Kidney (tissue), 14 donors: ENCODE data around the gene SNCAIP. TPM values are rescaled to one million over a fixed set of nuclear protein-coding genes. Genes with fewer than 3 reads are reported as not detected.

Source experiments
- DNase-seq, 5 donors: peaks; one replicate each; pipeline ENCODE4 v3.0.0-alpha.2; 2013 to 2020
- FAIRE-seq: peaks from 2 replicates; lab custom pipeline; 2012; peaks lifted over from hg19 to GRCh38; lab: Jason Lieb, UNC
- H3K27ac ChIP-seq, 2 donors: one replicate each; pipeline ENCODE4 v1.7.0; 2013; ENCODE audit warnings: low read depth in 2 of 2, low read length in 2 of 2, inconsistent platforms in 1 of 2
- H3K27me3 ChIP-seq: one replicate; pipeline ENCODE4 v1.7.1; 2013; ENCODE audit warnings: low read length, inconsistent platforms; ENCODE audit not compliant: control insufficient read depth, insufficient read depth
- H3K36me3 ChIP-seq, 3 donors: one replicate each; pipeline versions ENCODE4 v1.7.0 to v1.7.1; 2013; ENCODE audit warnings: low read length in 3 of 3, control low read depth in 1 of 3, inconsistent platforms in 1 of 3; ENCODE audit not compliant: insufficient read depth in 3 of 3, control insufficient read depth in 2 of 3
- H3K4me1 ChIP-seq, 3 donors: one replicate each; pipeline versions ENCODE4 v1.7.0 to v1.7.1; 2013; ENCODE audit warnings: low read length in 3 of 3, inconsistent platforms in 1 of 3, low read depth in 1 of 3; ENCODE audit not compliant: control insufficient read depth in 2 of 3, insufficient read depth in 2 of 3
- H3K4me3 ChIP-seq, 3 donors: one replicate each; pipeline versions ENCODE4 v1.7.0 to v1.8.1; 2013; ENCODE audit warnings: low read length in 3 of 3, control low read depth in 1 of 3, inconsistent platforms in 1 of 3
- H3K9ac ChIP-seq, 3 donors: one replicate each; pipeline versions ENCODE4 v1.7.0 to v1.7.1; 2013; ENCODE audit warnings: low read length in 3 of 3, control low read depth in 1 of 3, inconsistent platforms in 1 of 3
- H3K9me3 ChIP-seq, 3 donors: one replicate each; pipeline versions ENCODE4 v1.7.0 to v1.7.1; 2013; ENCODE audit warnings: low read length in 3 of 3, control low read depth in 1 of 3, inconsistent platforms in 1 of 3; ENCODE audit not compliant: control insufficient read depth in 2 of 3, insufficient read depth in 1 of 3
- CTCF ChIP-seq: IDR thresholded peaks from 3 replicates; pipeline ENCODE4 v1.5.1; 2012; ENCODE audit warnings: mild to moderate bottlenecking, moderate library complexity, borderline replicate concordance; ENCODE audit not compliant: insufficient read depth; ENCODE audit errors: extremely low read depth
- intact Hi-C: fragments of 100-400 bp; cut with DNase I; formaldehyde crosslinking; loops from one replicate; pipeline ENCODE4 v1.11.1; 2022
- polyA plus RNA-seq: library from polyadenylated mRNA; stranded (reverse); fragments of 350-450 nt; fragmentation: Illumina TruSeq; extraction: RNeasy Lipid Tissue Mini Kit (QIAGEN cat#74804); gene quantifications from one replicate; pipeline ENCODE4 v1.2.3, GENCODE V29; 2014; ENCODE audit warnings: low read depth, low replicate concordance; ENCODE audit not compliant: insufficient read depth
- total RNA-seq: library from RNA; stranded (reverse); fragmentation: NEBNext Ultra II Directional; extraction: Animal tissue kit (Norgen Biotek cat#: 25700); gene quantifications from one replicate; pipeline ENCODE4 v1.2.1, GENCODE V29; 2021
- donor health status: control.
- donor health status: control.
- donor health status: control.
- donor health status: control.
- donor health status: control.
- donor health status: DM: yes; HTN: yes; CAD: no.
- donor health status: Normal renal cell carcinoma (clear cell type).

Gene SNCAIP
- total and polyA plus RNA-seq, 2 donors from 2014 or later: 0.82 to 7.8 TPM

GRCh38 chr5:122465994-122466393 is 154.0 kb downstream of the SNCAIP start:
- Histone ChIP-seq H3K27ac (no peak overlapping the region), H3K4me3 (no peak overlapping the region), H3K4me1 (no peaks in the 10 kb centered on the region), H3K27me3 (no peaks in the 10 kb centered on the region), H3K36me3 (no peaks in the 10 kb centered on the region), H3K9ac (no peak overlapping the region), H3K9me3 (no peaks in the 10 kb centered on the region)
- intact Hi-C loops: no loop called here
- DNase-seq (no peak), FAIRE-seq (no peak)
- TF ChIP-seq CTCF: no peak

- no peak for TF ChIP-seq CTCF
- no peak for DNase-seq
- no peak overlapping the region for H3K9ac ChIP-seq
- H3K36me3 ChIP-seq: no peaks in the 10 kb centered on the region
- no peak for FAIRE-seq
- no peaks in the 10 kb centered on the region for H3K27me3 ChIP-seq
- no peaks in the 10 kb centered on the region for H3K4me1 ChIP-seq
- H3K27ac ChIP-seq: no peak overlapping the region
- no peak overlapping the region for H3K4me3 ChIP-seq
- intact Hi-C loops: no loop called here
- H3K9me3 ChIP-seq: no peaks in the 10 kb centered on the region
Measured at GRCh38 chr5:122468351-122469116, 156.5 kb downstream of the SNCAIP start.

- FAIRE-seq (no peak), DNase-seq (no peak)
- H3K9ac ChIP-seq: no peak overlapping the region
- H3K4me1 ChIP-seq: no peaks in the 10 kb centered on the region
- TF ChIP-seq CTCF: no peak
- no peaks in the 10 kb centered on the region for H3K36me3 ChIP-seq
- H3K4me3 ChIP-seq: no peak overlapping the region
- intact Hi-C loops: no loop called here
- no peak overlapping the region for H3K27ac ChIP-seq
- no peaks in the 10 kb centered on the region for H3K27me3 ChIP-seq
- H3K9me3 ChIP-seq: no peaks in the 10 kb centered on the region
Measured at GRCh38 chr5:122469384-122469919, 157.4 kb downstream of the SNCAIP start.
